ENCODE measurements around the gene HERC2.

DNA sequence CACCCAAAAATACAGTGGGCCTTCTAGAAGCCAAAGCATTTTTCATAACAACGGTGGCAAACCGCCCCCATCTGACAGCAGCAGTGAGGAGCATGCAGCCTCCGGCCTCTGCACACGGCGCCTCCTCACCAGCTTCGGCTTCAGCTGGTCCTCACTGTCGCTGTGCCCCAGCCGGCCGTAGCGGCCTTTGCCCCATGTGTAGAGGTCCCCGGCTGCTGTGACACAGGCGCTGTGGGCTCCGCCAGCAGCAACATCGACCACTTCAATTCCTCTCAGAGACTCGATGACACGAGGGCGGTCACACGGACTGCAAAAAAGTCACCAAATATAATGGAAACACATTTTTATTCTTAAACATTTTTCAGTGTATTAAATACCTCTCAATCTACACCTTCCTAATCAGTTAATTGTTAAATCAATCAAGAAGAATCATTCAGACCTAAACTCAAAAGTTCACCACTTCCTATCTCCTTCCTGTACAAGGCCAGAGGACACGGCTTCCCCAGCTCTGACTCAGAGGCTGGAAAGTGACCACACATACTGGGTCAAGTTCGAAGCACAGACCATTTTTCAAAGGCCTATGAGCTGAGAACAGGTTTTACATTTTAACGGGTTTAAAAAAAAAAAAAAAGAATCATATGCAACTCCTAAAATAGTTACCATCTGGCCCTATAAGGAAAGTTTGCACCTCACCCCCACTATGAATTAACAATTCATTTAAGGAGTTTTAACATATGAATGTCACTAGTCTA lies 189.3 kb downstream of the HERC2 start:
- TF ChIP-seq, protein P1, sequence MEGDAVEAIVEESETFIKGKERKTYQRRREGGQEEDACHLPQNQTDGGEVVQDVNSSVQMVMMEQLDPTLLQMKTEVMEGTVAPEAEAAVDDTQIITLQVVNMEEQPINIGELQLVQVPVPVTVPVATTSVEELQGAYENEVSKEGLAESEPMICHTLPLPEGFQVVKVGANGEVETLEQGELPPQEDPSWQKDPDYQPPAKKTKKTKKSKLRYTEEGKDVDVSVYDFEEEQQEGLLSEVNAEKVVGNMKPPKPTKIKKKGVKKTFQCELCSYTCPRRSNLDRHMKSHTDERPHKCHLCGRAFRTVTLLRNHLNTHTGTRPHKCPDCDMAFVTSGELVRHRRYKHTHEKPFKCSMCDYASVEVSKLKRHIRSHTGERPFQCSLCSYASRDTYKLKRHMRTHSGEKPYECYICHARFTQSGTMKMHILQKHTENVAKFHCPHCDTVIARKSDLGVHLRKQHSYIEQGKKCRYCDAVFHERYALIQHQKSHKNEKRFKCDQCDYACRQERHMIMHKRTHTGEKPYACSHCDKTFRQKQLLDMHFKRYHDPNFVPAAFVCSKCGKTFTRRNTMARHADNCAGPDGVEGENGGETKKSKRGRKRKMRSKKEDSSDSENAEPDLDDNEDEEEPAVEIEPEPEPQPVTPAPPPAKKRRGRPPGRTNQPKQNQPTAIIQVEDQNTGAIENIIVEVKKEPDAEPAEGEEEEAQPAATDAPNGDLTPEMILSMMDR (IDR thresholded peaks at IDR 0.05), result no peak
- TF ChIP-seq POLR2A (IDR thresholded peaks at IDR 0.05), result no peak

Data from uterus (tissue), 2 donors.